NCI-H345 treated with DMSO at 0.1 percent for 48 hours (cell line): ENCODE results near the gene BUB1.
"Not testable (repeated sequence)": the region's sequence is repeated elsewhere in the genome, so short reads cannot be mapped to it uniquely, and the experiment has no call there.

Experiments
- DNase-seq: peaks from one replicate; lab custom pipeline; 2025; ENCODE audit not compliant: unreplicated experiment; lab: John Stamatoyannopoulos, UW

BUB1 gene

DNA sequence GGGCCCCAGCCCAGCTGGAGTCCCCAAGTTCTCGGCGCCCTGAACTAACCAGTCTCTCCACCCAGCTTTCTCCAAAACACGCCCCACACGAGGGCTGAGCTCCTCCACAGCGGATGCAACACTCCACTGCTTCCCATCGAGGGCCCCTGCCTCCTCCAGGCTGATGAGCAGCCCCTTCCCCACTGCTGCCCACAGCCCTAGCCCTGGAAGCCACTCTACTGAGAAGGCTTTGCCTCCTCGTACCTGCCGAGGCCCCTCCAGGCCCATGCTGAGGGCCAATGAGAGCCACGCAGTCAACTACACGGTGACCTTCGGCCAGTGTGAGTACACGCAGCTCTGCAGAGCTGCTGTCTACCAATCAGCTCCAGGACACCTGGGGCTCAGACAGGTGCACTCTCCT is 72.8 kb downstream of the BUB1 start:
- DNase-seq, result not testable (repeated sequence)

DNA sequence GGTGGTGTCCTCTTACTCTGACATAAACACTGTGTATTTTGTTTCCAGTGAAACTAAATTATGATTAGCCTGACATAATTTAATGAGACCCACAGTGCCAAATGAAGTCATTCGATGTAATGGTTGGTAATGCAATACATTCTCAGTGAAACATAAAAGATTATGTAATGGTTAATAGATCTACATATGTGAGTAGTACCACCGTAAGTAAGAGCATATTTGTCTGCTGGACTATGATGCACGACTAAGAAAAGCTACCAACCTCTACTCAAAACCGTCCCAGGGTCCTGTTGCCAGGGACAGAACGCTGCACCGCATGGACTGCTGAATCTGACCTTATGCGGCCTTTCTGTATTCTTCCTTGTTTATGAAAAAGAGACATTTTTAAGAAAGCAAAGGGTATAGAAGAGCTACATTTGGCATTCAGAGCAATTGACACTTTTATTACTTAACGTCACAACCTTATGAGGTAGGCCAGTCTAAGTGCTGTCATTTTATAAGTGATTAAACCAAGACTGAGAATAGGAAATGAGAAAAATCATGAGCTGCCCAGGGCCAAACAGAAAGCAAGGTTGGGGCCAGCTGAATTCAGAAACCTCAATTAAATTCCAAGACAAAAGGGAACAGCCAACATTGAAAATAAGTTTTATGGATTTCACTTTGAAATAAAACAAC is 73.8 kb downstream of the BUB1 start:
- not testable (repeated sequence) for DNase-seq

DNA sequence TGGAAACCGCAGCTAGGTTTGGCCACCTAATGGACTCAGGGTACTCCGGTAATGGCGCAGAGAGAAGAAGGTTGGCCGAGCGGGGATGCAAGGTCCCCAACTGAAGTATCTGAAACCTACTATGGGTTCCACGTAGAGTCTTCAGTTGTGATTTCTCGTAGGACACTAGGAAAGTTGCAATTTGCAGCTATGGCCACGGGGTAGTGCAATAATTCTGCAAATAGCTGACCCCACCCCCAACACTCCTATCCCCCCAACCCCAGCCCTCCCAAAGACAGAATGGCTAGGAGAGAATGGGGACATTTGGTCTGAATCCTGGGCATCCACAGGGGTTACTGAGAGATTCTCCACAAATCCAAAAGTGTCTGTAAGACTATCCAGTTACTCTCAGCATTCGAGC is 75.7 kb downstream of the BUB1 start:
- not testable (repeated sequence) for DNase-seq

DNA sequence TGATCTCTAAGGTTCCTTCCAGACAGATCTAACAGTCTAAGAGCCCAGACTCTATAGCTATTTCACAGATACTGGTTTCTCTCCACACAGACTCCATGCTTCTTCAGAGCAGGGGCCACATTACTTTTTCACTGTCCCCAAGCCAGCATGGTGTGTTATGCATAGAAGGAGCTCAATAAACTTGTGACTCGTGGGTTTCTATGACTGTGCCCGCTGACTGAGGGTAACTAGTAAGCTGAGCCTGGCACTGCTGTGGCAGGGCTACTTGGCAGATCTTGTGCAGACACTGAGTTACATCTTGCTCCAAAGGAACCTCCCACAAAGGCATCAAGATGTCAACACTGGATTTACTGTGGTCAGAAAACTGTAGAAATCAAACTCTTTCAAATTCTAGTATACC is 85.9 kb downstream of the BUB1 start:
- DNase-seq, result not testable (repeated sequence)

DNA sequence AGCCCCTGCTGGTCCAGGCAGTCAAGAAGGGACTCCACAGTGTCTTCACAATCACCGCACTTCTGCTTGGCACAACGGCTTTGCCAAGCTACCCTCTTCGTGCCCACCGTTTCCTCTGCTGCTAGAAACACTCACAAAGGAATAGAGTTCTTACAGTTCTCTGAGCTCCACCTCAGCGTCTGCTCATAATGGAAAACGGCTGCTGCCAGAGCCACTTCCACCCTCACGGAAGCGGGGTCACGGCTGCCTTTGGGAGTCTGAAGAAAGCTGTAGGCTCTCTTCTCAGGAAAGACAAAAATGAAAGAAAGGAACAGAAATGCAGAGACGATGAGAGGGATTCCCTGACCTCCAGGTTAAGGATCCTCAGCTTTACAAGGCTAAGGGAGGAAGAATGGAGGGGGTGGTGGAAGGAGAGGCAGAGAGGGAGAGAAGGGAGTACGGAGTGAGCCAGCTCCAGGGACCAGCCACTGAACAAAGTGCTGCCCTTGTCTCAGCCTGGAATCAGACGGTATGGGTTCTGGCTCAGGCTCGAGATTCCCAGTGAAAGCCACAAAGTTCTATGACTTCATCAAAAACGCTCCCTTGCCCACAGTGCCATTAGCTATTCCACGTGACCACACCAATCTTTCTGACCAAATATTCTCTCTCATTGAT is 88.1 kb downstream of the BUB1 start:
- not testable (repeated sequence) for DNase-seq

DNA sequence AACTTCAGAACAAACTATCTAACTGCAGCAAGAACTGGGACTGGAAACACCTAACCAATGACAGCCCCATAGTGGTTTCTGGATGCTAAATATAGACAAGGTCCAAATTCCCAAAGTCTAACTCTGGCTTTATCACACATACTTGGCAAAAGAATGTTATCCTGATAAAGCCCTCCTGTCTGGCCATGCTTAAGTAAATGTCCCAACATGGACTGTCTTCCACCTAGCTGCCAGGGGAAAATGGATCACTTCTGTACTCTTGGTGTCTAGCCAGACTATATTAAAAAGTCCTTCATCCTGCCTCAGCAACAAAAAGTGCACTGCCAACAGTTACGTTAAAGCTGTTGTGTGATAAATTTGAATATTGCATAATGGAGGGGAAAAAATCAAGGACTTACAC is 89.3 kb downstream of the BUB1 start:
- not testable (repeated sequence) for DNase-seq
